Fibroblast of mammary gland (primary cell): ENCODE data around the gene SCD5.

Experiments
- DNase-seq: peaks from one replicate; pipeline ENCODE4 v3.0.0-alpha.2; 2010; ENCODE audit warnings: low read depth
- H3K4me3 ChIP-seq: 2 replicates; pipeline ENCODE4 v1.5.1; 2011; ENCODE audit warnings: low read depth, mild to moderate bottlenecking, low read length, moderate library complexity; ENCODE audit not compliant: control insufficient read depth
- CTCF ChIP-seq: conservative IDR thresholded peaks from 2 replicates; pipeline ENCODE4 v1.5.1; 2011; ENCODE audit warnings: low read depth, low read length, inconsistent platforms; ENCODE audit not compliant: control insufficient read depth, insufficient read depth

The SCD5 gene

DNA sequence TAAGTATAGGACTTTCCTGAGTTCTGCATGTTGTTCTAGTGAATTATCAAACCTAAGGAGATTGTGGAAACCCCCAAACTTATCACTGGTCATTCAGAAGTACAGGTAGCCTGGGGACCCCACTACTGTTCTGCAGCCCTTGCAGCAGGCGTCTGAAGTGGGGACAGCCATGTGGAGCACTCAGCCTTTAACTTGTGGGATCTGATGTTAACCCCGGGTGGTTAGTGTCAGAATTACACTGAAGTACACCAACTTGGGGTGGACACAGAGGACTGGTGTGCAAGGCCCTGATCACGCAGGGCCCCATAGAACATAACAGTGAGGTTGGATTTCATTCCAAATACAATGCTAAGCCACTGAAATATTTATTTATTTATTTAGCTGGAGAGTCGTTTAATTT, 103.7 kb downstream of the SCD5 start:
- no peak overlapping the region for H3K4me3 ChIP-seq
- no peak for DNase-seq
- no peak for TF ChIP-seq CTCF

DNA sequence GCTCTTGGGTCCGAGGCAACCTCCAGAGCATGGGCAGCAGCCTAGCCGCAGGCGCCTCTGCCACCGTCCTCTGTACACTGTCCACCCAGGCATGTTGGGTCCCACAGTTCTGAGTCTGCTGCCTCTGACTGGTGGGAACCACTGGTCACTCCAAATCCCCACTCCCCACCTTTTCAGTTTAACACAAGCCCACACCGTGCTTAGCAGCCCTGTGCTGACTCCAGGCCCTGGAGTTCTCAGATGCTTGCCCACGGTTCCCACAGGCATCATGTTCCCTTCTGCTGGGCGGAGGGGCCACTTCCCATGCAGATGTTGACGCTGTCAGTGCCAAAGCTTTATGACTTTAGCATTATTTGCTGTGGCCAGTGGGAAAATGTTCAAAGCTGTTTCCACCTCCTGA, 104.5 kb downstream of the SCD5 start:
- no peak for DNase-seq
- no peak for TF ChIP-seq CTCF
- H3K4me3 ChIP-seq: no peak overlapping the region

DNA sequence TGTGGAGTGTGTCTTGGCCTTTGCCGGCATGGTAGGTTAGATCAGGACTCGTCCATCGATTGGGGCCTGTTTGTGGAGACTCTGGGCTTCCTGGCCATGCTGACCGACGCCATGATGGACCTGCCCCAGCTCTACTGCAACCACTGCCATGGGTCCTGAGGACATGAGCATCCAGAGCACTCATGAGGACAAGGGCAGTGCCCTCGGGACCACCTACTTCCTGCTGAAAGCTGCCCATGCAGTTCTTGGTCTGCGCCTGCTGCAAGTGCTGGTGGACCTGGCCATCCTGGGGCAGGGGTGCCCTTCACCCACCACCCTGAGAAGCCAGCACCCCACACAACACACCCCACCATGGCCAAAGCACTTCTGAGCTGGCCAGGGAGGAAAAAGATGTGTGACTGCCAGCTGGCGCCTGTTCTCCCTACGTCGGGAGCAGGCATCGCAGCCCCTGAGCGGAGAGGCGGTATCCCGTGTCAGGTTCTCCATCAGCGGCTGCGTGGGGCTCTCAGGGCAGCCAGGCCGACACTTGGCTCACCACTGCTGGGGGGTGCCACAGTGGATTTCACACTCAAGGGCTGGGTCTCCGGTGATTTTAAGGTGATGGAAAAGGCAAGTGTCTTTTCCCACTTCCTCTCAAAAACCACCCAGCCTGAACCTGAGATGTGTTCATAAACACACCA, 106.4 kb downstream of the SCD5 start:
- no peak for DNase-seq
- H3K4me3 ChIP-seq: no peak overlapping the region
- TF ChIP-seq CTCF: no peak

GRCh38 chr4:82691431-82691830, 107.2 kb downstream of the SCD5 start:
- no peak for TF ChIP-seq CTCF
- H3K4me3 ChIP-seq: no peak overlapping the region
- DNase-seq: no peak

DNA sequence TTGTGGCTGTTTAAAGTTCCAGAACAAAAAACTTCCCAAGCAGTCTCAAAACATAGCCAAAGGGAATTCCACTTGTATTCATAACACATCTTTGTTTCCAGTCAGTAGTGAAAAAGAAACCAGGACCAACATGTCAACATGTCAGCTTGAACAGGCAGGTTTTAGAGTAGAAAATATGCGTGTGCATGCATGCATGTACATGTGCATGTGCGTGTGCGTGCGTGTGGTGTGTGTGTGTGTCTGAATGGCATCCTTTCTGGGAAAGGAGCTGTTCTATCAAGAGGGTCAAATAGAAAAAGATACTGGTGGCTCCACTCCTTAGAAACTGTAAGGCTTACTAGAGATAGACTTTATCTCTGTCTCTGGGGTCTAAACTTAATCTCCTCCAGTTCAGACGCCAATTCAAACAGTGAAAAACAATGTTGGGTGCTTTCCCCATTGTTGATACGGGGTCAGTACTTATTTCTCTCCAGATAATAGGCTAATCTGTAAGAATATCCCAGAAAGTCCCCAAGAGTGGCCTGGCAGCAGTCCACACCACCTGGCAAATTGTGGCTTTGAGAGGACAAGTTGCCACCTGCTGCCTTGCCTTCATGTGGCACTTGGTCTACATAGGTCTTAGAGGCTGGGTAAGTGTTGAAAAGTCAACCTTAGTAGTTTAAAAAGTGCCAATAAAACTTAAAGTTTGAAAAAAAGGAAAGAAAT, 110.4 kb downstream of the SCD5 start:
- DNase-seq: no peak
- no peak for TF ChIP-seq CTCF
- no peak overlapping the region for H3K4me3 ChIP-seq

DNA sequence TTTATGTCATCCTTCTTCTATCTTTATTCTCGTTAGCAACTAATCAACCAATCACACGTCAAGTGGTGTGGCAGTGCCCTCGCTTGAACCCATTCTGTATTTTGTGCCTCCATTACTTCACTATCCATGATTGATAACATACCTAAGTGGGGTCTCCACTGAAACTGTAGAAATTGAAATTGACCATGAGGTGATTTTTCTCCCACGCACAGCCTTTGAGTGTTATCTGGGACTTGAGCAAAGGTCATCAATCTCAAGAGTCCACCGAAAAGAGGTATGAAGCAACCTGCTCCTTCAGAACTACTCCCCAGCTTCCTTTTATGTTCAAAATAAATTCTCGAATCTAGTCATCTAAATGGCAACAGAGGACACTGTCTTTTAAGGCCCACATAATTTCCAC, 111.1 kb downstream of the SCD5 start:
- TF ChIP-seq CTCF: no peak
- no peak overlapping the region for H3K4me3 ChIP-seq
- DNase-seq: no peak
